Esophagus muscularis mucosa (tissue), 4 donors: ENCODE results near the gene SH3GL2. TPM values are rescaled to one million over a fixed set of nuclear protein-coding genes. Genes with fewer than 3 reads are reported as not detected.

Experiments used
- DNase-seq: peaks from one replicate; pipeline ENCODE4 v3.0.0-alpha.2; 2017; ENCODE audit errors: extremely low spot score
- H3K27ac ChIP-seq, 4 donors: fragments of 200-600 bp; sonication (generic); replicated peaks in 1 of 4; 1 replicate in 3 of 4; 2 replicates in 1 of 4; pipeline ENCODE4 v1.5.1; 2016 to 2019; ENCODE audit warnings: mild to moderate bottlenecking in 1 of 4
- H3K27me3 ChIP-seq, 4 donors: fragments of 200-600 bp; sonication (generic); one replicate each; pipeline versions ENCODE4 v1.5.1 to v1.6.0; 2016 to 2019
- H3K36me3 ChIP-seq, 4 donors: fragments of 200-600 bp; sonication (generic); one replicate each; pipeline ENCODE4 v1.5.1; 2016 to 2019
- H3K4me1 ChIP-seq, 4 donors: fragments of 200-600 bp; sonication (generic); one replicate each; pipeline ENCODE4 v1.5.1; 2016 to 2019
- H3K4me3 ChIP-seq, 4 donors: fragments of 200-600 bp; sonication (generic); 1 replicate in 2 of 4; 2 replicates in 2 of 4; pipeline ENCODE4 v1.5.1; 2016 to 2019; ENCODE audit warnings: mild to moderate bottlenecking in 4 of 4, moderate library complexity in 1 of 4
- H3K9me3 ChIP-seq, 4 donors: fragments of 200-600 bp; sonication (generic); 1 replicate in 3 of 4; 2 replicates in 1 of 4; pipeline ENCODE4 v1.5.1; 2016 to 2019
- CTCF ChIP-seq, 3 experiments: fragments of 200-600 bp in 2 of 3; fragments of 450-650 bp in 1 of 3; sonication (generic) in 2 of 3; IDR thresholded peaks; one replicate each; pipeline ENCODE4 v1.5.1; 2017 to 2019; ENCODE audit warnings: antibody characterized with exemption in 3 of 3, mild to moderate bottlenecking in 2 of 3, moderate library complexity in 1 of 3
- EP300 ChIP-seq: sonication (generic); formaldehyde crosslinking; IDR thresholded peaks from one replicate; pipeline ENCODE4 v1.6.1; 2017; ENCODE audit warnings: antibody characterized with exemption
- POLR2A ChIP-seq: fragments of 450-650 bp; IDR thresholded peaks from one replicate; pipeline ENCODE4 v1.6.1; 2017; ENCODE audit warnings: antibody characterized with exemption, moderate library complexity, mild to moderate bottlenecking, low read depth
- POLR2AphosphoS5 ChIP-seq, 2 donors: sonication (generic); formaldehyde crosslinking; IDR thresholded peaks; one replicate each; pipeline ENCODE4 v1.6.1; 2017; ENCODE audit warnings: antibody characterized with exemption in 2 of 2
- WGBS: methylation state at CpG from one replicate; pipeline ENCODE4 v1.1.5; 2018; 5-methylcytosine and 5-hydroxymethylcytosine counted together
- intact Hi-C: fragments of 100-400 bp; cut with DNase I; formaldehyde crosslinking; loops from one replicate; pipeline ENCODE4 v1.15.1; 2023
- total RNA-seq, 4 donors: library from RNA; depleted of rRNA; stranded (reverse); fragments of >200 nt; gene quantifications; one replicate each; pipeline versions ENCODE4 v1.1.0 to v1.2.1, GENCODE V29; 2016

SH3GL2 gene
- total RNA-seq, 4 donors from 2014 or later, result 3.3 to 6.7 (median 5.2) TPM

DNA sequence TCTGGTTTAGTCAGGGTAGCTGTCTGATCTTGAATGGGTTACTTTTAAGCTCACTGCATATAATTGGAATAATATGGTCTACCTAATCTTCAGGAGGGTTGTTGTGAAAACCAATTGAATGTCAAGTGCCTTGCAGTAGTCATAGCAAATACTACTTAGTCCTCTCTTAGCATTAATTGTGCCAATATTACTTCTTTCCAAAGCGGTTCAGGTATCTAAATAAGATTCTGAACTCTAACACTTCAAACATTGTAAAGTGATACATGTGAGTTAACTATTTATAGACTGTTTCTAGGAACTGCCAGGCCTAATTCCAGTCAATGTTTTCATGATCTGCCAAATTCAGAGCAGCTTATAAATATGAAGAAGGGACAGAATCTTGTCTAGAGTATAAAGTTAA lies 140.2 kb downstream of the SH3GL2 start:
- Histone ChIP-seq H3K27me3 (no peaks in the 10 kb centered on the region), H3K4me3 (no peak overlapping the region), H3K36me3 (no peaks in the 10 kb centered on the region), H3K27ac (no peak overlapping the region), H3K9me3 (peaks cover 0 to 7% (median 6%) of the 10 kb centered on the region in 4 donors), H3K4me1 (peaks cover 0 to 2% (median 0%) of the 10 kb centered on the region in 4 donors)
- intact Hi-C loops, result no loop called here
- WGBS, result 38% methylated on average over 1 of the region's 1 CpG
- TF ChIP-seq POLR2AphosphoS5 (IDR thresholded peaks at IDR 0.05) (no peak), POLR2A (no peak), CTCF (IDR thresholded peaks at IDR 0.05) (no peak), EP300 (no peak)
- no peak for DNase-seq

DNA sequence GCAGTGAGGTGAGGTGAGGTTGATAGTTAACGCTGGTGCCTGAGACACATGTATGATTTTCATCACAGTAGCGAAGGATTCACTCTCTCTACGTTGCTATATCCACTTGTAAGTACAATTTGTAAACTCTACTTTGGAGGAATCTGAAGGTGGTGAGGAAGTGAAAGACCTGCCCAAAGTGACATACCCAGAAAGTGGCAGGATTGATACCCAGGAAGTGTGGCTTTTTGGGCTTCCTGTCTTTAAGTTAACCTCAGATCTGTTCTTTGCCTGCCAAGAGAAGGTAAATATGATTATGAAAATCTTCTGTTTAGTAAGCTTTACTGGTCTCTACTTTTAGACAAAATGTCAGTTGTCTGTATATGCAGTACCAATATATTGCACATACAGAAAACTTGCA lies 143.1 kb downstream of the SH3GL2 start:
- 82% methylated on average over 3 of the region's 3 CpGs for WGBS
- H3K27ac ChIP-seq, result no peak overlapping the region
- TF ChIP-seq POLR2AphosphoS5 (IDR thresholded peaks at IDR 0.05) (no peak), POLR2A (no peak), EP300 (no peak), CTCF (IDR thresholded peaks at IDR 0.05) (no peak)
- peaks cover 0 to 2% (median 0%) of the 10 kb centered on the region in 4 donors for H3K4me1 ChIP-seq
- H3K9me3 ChIP-seq, result peaks cover 0 to 15% (median 9%) of the 10 kb centered on the region in 4 donors
- H3K4me3 ChIP-seq, result no peak overlapping the region
- DNase-seq, result no peak
- no peaks in the 10 kb centered on the region for H3K27me3 ChIP-seq
- intact Hi-C loops, result no loop called here
- H3K36me3 ChIP-seq, result no peaks in the 10 kb centered on the region

DNA sequence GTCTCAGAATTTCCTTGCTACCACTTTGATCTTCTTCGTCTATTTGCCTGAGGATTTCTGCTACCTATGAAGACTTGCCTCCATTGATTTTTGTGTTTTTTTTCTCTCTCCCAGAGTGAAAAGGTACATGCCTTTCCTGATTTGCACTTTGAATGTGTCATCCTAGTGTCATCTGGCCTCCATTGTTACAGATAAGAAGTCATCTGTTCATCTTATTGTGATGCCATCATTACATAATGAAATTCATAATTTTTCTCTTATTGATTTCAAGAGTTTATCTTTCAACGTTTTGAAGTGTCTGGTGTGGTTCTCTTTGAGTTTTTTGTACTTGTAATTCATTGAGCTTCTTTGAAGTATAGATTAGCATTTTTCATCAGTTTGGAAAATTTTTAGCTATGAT lies 144.8 kb downstream of the SH3GL2 start:
- H3K4me1 ChIP-seq, result peaks cover 0 to 2% (median 0%) of the 10 kb centered on the region in 4 donors
- no peak overlapping the region for H3K27ac ChIP-seq
- H3K9me3 ChIP-seq, result peaks cover 0 to 15% (median 9%) of the 10 kb centered on the region in 4 donors
- TF ChIP-seq POLR2A, result no peak
- H3K4me3 ChIP-seq, result no peak overlapping the region
- intact Hi-C loops, result no loop called here
- H3K36me3 ChIP-seq, result no peaks in the 10 kb centered on the region
- DNase-seq, result no peak
- H3K27me3 ChIP-seq, result no peaks in the 10 kb centered on the region
- 67% methylated on average over 2 of the region's 2 CpGs for WGBS

- no peak overlapping the region for H3K27ac ChIP-seq
- intact Hi-C loops, result no loop called here
- no peaks in the 10 kb centered on the region for H3K4me1 ChIP-seq
- TF ChIP-seq POLR2A, result no peak
- no peak for DNase-seq
- no peak overlapping the region for H3K4me3 ChIP-seq
- no peaks in the 10 kb centered on the region for H3K27me3 ChIP-seq
- 84% methylated on average over 4 of the region's 4 CpGs for WGBS
- no peaks in the 10 kb centered on the region for H3K36me3 ChIP-seq
- peaks cover 0 to 21% (median 12%) of the 10 kb centered on the region in 4 donors for H3K9me3 ChIP-seq
These were observed 146.6 kb downstream of the SH3GL2 start for GRCh38 chr9:17725399-17726010.

DNA sequence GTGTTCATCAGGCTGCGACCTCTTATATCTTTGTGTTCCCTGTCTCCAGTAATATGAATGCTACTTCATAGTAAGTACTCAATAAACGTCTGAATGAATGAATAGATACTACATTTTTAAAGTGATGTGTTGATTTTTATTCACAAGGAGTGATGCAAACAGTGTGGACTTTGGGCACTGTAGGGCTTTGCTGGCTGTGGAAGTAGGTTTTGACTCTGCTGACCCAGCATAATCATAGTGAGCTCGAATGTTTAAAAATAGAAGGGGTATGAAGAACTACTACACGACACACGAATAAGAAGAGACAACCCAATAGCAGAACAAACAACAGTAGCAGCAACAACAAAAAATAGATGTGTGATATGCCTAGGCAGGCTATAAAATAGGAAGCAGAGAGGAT lies 147.4 kb downstream of the SH3GL2 start:
- Histone ChIP-seq H3K4me3 (no peak overlapping the region), H3K36me3 (no peaks in the 10 kb centered on the region), H3K9me3 (peaks cover 0 to 21% (median 12%) of the 10 kb centered on the region in 4 donors), H3K27ac (no peak overlapping the region), H3K27me3 (no peaks in the 10 kb centered on the region), H3K4me1 (no peaks in the 10 kb centered on the region)
- no peak for TF ChIP-seq POLR2AphosphoS5 (IDR thresholded peaks at IDR 0.05)
- no peak for TF ChIP-seq CTCF (IDR thresholded peaks at IDR 0.05)
- no peak for TF ChIP-seq EP300
- no peak for TF ChIP-seq POLR2A
- DNase-seq, result no peak
- intact Hi-C loops, result no loop called here
- 67% methylated on average over 5 of the region's 5 CpGs for WGBS

- intact Hi-C loops, result no loop called here
These were observed 152.0 kb downstream of the SH3GL2 start for GRCh38 chr9:17730899-17731298.

More at GRCh38 chr9:17730899-17731298, 152.0 kb downstream of the SH3GL2 start:
- H3K4me1 ChIP-seq, result no peaks in the 10 kb centered on the region
- H3K27ac ChIP-seq, result no peak overlapping the region
- TF ChIP-seq POLR2AphosphoS5 (IDR thresholded peaks at IDR 0.05) (no peak), POLR2A (no peak), EP300 (no peak), CTCF (IDR thresholded peaks at IDR 0.05) (no peak)
- 82% methylated on average over 7 of the region's 7 CpGs for WGBS
- H3K9me3 ChIP-seq, result peaks cover 0 to 6% (median 3%) of the 10 kb centered on the region in 4 donors
- no peak for DNase-seq
- no peaks in the 10 kb centered on the region for H3K36me3 ChIP-seq
- H3K27me3 ChIP-seq, result no peaks in the 10 kb centered on the region
- H3K4me3 ChIP-seq, result no peak overlapping the region
